B cell (primary cell): ENCODE data around the gene BET1L. TPM values are rescaled to one million over a fixed set of nuclear protein-coding genes. Genes with fewer than 3 reads are reported as not detected.

Experiments
- ATAC-seq: fragments of 200-7000 bp; cut with Tn5 transposase; one replicate; pipeline ENCODE4 v1.10.0; 2021; ENCODE audit warnings: low read depth, mild to moderate bottlenecking, moderate number of reproducible peaks, moderate library complexity
- CTCF ChIA-PET: fragments of 350-600 bp; sonication (Branson Sonifier 250); formaldehyde crosslinking; loops from one replicate; lab custom pipeline; 2021; ENCODE audit warnings: antibody characterized with exemption, inconsistent platforms; lab: Charles Lee
- POLR2A ChIA-PET: fragments of 350-600 bp; sonication (Branson Sonifier 250); formaldehyde crosslinking; loops from one replicate; lab custom pipeline; 2021; ENCODE audit warnings: antibody characterized with exemption; lab: Charles Lee
- DNase-seq: peaks from one replicate; pipeline ENCODE4 v3.0.0; 2013
- H2AFZ ChIP-seq: 2 replicates; pipeline ENCODE4 v1.6.1; 2012; ENCODE audit warnings: mild to moderate bottlenecking, low read depth, low read length; ENCODE audit not compliant: insufficient read depth, poor library complexity, severe bottlenecking
- H3K27ac ChIP-seq, 2 donors: 1 replicate in 1 of 2; 2 replicates in 1 of 2; pipeline ENCODE4 v1.5.1; 2012 to 2013; ENCODE audit warnings: low read length in 2 of 2, mild to moderate bottlenecking in 2 of 2, moderate library complexity in 1 of 2
- H3K27me3 ChIP-seq, 4 experiments: fragments of 200-600 bp in 1 of 4; sonication (generic) in 1 of 4; replicated peaks in 1 of 4; 1 replicate in 2 of 4; 2 replicates in 2 of 4; pipeline versions ENCODE4 v1.6.1 to v1.7.0; 2013 to 2016; ENCODE audit warnings: low read length in 3 of 4, mild to moderate bottlenecking in 2 of 4, mixed read lengths in 1 of 4, moderate library complexity in 1 of 4; ENCODE audit not compliant: insufficient read depth in 4 of 4, control insufficient read depth in 3 of 4; ENCODE audit errors: control extremely low read depth in 1 of 4
- H3K36me3 ChIP-seq, 2 experiments: replicated peaks in 1 of 2; 1 replicate in 1 of 2; 2 replicates in 1 of 2; pipeline versions ENCODE4 v1.6.1 to v1.7.1; 2013; ENCODE audit warnings: low read length in 1 of 2; ENCODE audit not compliant: insufficient read depth in 2 of 2, control insufficient read depth in 1 of 2; ENCODE audit errors: control extremely low read depth in 1 of 2, extremely low read depth in 1 of 2
- H3K4me1 ChIP-seq, 2 donors: fragments of 200-600 bp in 1 of 2; sonication (generic) in 1 of 2; 1 replicate in 1 of 2; 2 replicates in 1 of 2; pipeline versions ENCODE4 v1.5.1 to v1.6.1; 2013 to 2017; ENCODE audit warnings: low read length in 2 of 2; ENCODE audit not compliant: control insufficient read depth in 2 of 2, insufficient read depth in 2 of 2
- H3K4me2 ChIP-seq: replicated peaks from 2 replicates; pipeline ENCODE3; 2012; ENCODE audit warnings: mild to moderate bottlenecking, low read depth, low read length; ENCODE audit not compliant: poor library complexity, severe bottlenecking
- H3K4me3 ChIP-seq, 5 experiments: fragments of 200-600 bp in 1 of 5; sonication (generic) in 1 of 5; 1 replicate in 3 of 5; 2 replicates in 2 of 5; pipeline versions ENCODE4 v1.5.1 to v1.7.0; 2011 to 2016; ENCODE audit warnings: low read length in 4 of 5, mild to moderate bottlenecking in 4 of 5, low read depth in 2 of 5, control low read depth in 1 of 5, moderate library complexity in 1 of 5; ENCODE audit not compliant: insufficient read depth in 1 of 5; ENCODE audit errors: control extremely low read depth in 1 of 5, extremely low read depth in 1 of 5
- H3K79me2 ChIP-seq: fragments of 200-600 bp; sonication (generic); one replicate; pipeline ENCODE4 v1.6.0; 2016; ENCODE audit warnings: low read length; ENCODE audit not compliant: control insufficient read depth, insufficient read depth
- H3K9ac ChIP-seq: fragments of 200-600 bp; sonication (generic); 2 replicates; pipeline ENCODE4 v1.6.1; 2017; ENCODE audit warnings: mild to moderate bottlenecking, low read length, moderate library complexity
- H3K9me3 ChIP-seq, 3 donors: one replicate each; pipeline versions ENCODE4 v1.6.1 to v1.7.1; 2013; ENCODE audit warnings: low read length in 2 of 3; ENCODE audit not compliant: control insufficient read depth in 2 of 3, insufficient read depth in 1 of 3; ENCODE audit errors: control extremely low read depth in 1 of 3
- H4K20me1 ChIP-seq: 2 replicates; pipeline ENCODE4 v1.6.0; 2012; ENCODE audit warnings: mild to moderate bottlenecking, low read length; ENCODE audit not compliant: insufficient read depth, control insufficient read depth, poor library complexity, severe bottlenecking
- H3K27ac Mint-ChIP-seq: one replicate; pipeline ENCODE4 v1.8.0; 2021; ENCODE audit warnings: mixed read lengths
- H3K27me3 Mint-ChIP-seq: one replicate; pipeline ENCODE4 v1.8.0; 2021; ENCODE audit warnings: mixed read lengths
- H3K4me1 Mint-ChIP-seq: one replicate; pipeline ENCODE4 v1.8.0; 2021; ENCODE audit warnings: mixed read lengths
- H3K4me3 Mint-ChIP-seq: one replicate; pipeline ENCODE4 v1.8.0; 2021; ENCODE audit warnings: mixed read lengths
- H3K9me3 Mint-ChIP-seq: one replicate; pipeline ENCODE4 v1.8.0; 2022; ENCODE audit warnings: mixed read lengths; ENCODE audit not compliant: insufficient read depth
- EZH2 ChIP-seq: IDR thresholded peaks from 2 replicates; pipeline ENCODE4 v1.6.1; 2012; ENCODE audit warnings: borderline replicate concordance, low read depth, mild to moderate bottlenecking, moderate library complexity, low read length; ENCODE audit not compliant: insufficient read depth, poor library complexity, severe bottlenecking
- WGBS: methylation state at CpG from one replicate; pipeline ENCODE4 v1.1.5; 2013; ENCODE audit warnings: missing lambda C conversion rate; ENCODE audit not compliant: insufficient coverage; 5-methylcytosine and 5-hydroxymethylcytosine counted together
- intact Hi-C: fragments of 100-400 bp; cut with micrococcal nuclease; formaldehyde crosslinking; loops from one replicate; pipeline ENCODE4 v1.10.0; 2022
- polyA plus RNA-seq: library from polyadenylated mRNA; depleted of rRNA; stranded (reverse); fragments of >200 nt; gene quantifications from 2 replicates; pipeline ENCODE4 v1.2.3, GENCODE V29; 2012
- total RNA-seq, 2 donors: library from RNA; stranded (reverse); fragments of 120-200 nt in 1 of 2; gene quantifications; 1 replicate in 1 of 2; 2 replicates in 1 of 2; pipeline versions ENCODE4 v1.2.3 to v1.2.4, GENCODE V29; 2013 to 2022
- TF ChIP-seq, protein P1 (sequence below): fragments of 200-600 bp; IDR thresholded peaks from one replicate; pipeline ENCODE4 v1.8.0; 2022; ENCODE audit warnings: antibody characterized with exemption, mild to moderate bottlenecking

The BET1L gene
- total and polyA plus RNA-seq, 2 donors (not counting 1 experiment from before 2014, with no cell fraction given): 49.3 to 69.1 TPM

DNA sequence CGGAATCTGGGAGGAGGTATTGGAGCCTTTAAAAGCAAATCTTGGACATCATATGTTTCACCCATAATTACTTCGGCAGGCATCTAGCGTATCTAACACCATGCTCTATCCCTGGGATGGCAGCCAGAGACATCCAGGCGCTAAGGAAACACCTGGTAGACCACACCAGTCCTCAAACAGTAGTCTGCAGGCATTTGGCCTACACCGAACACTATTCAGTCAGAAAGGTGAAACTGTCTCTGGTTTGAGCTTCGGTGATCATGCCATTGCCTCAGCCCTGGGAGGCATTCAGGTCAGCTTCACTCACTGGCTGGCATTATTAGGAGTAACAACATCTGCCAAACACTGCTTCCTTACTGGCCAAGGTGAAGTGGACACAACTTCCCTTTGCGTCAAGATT, 17.2 kb upstream of the BET1L start:
- no peak for ATAC-seq

GRCh38 chr11:223884-224283, 16.7 kb upstream of the BET1L start:
- no peaks in the 10 kb centered on the region for H3K9me3 Mint-ChIP-seq
- ATAC-seq: no peak
- no peak overlapping the region for H3K9ac ChIP-seq
- no peaks in the 10 kb centered on the region for H3K27me3 ChIP-seq
- intact Hi-C loops: no loop called here
- POLR2A ChIA-PET: no interaction called here
- no peak overlapping the region for H3K4me3 ChIP-seq
- no peak overlapping the region for H2AFZ ChIP-seq
- no peaks in the 10 kb centered on the region for H4K20me1 ChIP-seq
- no peaks in the 10 kb centered on the region for H3K4me1 ChIP-seq
- no peaks in the 10 kb centered on the region for H3K27me3 Mint-ChIP-seq
- no peak overlapping the region for H3K27ac Mint-ChIP-seq
- H3K9me3 ChIP-seq: no peaks in the 10 kb centered on the region
- H3K27ac ChIP-seq: no peak overlapping the region
- no peak for DNase-seq
- peaks cover 6% of the 10 kb centered on the region for H3K4me1 Mint-ChIP-seq
- 98% methylated on average over 7 of the region's 9 CpGs for WGBS
- CTCF ChIA-PET: no interaction called here
- no peak overlapping the region for H3K4me3 Mint-ChIP-seq
- H3K79me2 ChIP-seq: peaks cover 31% of the 10 kb centered on the region
- TF ChIP-seq EZH2: no peak
- TF ChIP-seq, protein P1, sequence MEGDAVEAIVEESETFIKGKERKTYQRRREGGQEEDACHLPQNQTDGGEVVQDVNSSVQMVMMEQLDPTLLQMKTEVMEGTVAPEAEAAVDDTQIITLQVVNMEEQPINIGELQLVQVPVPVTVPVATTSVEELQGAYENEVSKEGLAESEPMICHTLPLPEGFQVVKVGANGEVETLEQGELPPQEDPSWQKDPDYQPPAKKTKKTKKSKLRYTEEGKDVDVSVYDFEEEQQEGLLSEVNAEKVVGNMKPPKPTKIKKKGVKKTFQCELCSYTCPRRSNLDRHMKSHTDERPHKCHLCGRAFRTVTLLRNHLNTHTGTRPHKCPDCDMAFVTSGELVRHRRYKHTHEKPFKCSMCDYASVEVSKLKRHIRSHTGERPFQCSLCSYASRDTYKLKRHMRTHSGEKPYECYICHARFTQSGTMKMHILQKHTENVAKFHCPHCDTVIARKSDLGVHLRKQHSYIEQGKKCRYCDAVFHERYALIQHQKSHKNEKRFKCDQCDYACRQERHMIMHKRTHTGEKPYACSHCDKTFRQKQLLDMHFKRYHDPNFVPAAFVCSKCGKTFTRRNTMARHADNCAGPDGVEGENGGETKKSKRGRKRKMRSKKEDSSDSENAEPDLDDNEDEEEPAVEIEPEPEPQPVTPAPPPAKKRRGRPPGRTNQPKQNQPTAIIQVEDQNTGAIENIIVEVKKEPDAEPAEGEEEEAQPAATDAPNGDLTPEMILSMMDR: no peak
- peaks cover 0 to 24% of the 10 kb centered on the region in 2 experiments for H3K36me3 ChIP-seq
- H3K4me2 ChIP-seq: no peak overlapping the region

More for the DNA sequence above, 17.2 kb upstream of the BET1L start:
- no peaks in the 10 kb centered on the region for H3K9me3 Mint-ChIP-seq
- H3K4me1 Mint-ChIP-seq: peaks cover 6% of the 10 kb centered on the region
- no peak overlapping the region for H3K27ac Mint-ChIP-seq
- Histone ChIP-seq H3K79me2 (peaks cover 34% of the 10 kb centered on the region), H2AFZ (no peak overlapping the region), H3K4me2 (no peak overlapping the region), H4K20me1 (no peaks in the 10 kb centered on the region), H3K4me3 (no peak overlapping the region), H3K4me1 (no peaks in the 10 kb centered on the region), H3K36me3 (peaks cover 0 to 20% of the 10 kb centered on the region in 2 experiments), H3K9ac (no peak overlapping the region), H3K27ac (no peak overlapping the region), H3K27me3 (no peaks in the 10 kb centered on the region), H3K9me3 (no peaks in the 10 kb centered on the region)
- intact Hi-C loops: no loop called here
- ChIA-PET POLR2A (no interaction called here), CTCF (no interaction called here)
- WGBS: 92% methylated on average over 5 of the region's 7 CpGs
- no peak for DNase-seq
- no peaks in the 10 kb centered on the region for H3K27me3 Mint-ChIP-seq
- TF ChIP-seq, protein P1: no peak
- no peak for TF ChIP-seq EZH2
- H3K4me3 Mint-ChIP-seq: no peak overlapping the region
